Muscle of arm (tissue), 12 donors: Measurements from ENCODE around the gene CHRM4. TPM values are rescaled to one million over a fixed set of nuclear protein-coding genes. Genes with fewer than 3 reads are reported as not detected.

Experiments
- DNase-seq: peaks from one replicate; pipeline ENCODE4 v3.0.0-alpha.2; 2013
- polyA plus RNA-seq, 12 donors: library from polyadenylated mRNA; unstranded; fragments of 120-200 nt; gene quantifications; one replicate each; pipeline ENCODE4 v1.2.1, GENCODE V29; 2013; ENCODE audit not compliant: insufficient read length in 12 of 12

The CHRM4 gene
- polyA plus RNA-seq, 12 donors: 0.10 to 0.11 TPM; not detected in 10

DNA sequence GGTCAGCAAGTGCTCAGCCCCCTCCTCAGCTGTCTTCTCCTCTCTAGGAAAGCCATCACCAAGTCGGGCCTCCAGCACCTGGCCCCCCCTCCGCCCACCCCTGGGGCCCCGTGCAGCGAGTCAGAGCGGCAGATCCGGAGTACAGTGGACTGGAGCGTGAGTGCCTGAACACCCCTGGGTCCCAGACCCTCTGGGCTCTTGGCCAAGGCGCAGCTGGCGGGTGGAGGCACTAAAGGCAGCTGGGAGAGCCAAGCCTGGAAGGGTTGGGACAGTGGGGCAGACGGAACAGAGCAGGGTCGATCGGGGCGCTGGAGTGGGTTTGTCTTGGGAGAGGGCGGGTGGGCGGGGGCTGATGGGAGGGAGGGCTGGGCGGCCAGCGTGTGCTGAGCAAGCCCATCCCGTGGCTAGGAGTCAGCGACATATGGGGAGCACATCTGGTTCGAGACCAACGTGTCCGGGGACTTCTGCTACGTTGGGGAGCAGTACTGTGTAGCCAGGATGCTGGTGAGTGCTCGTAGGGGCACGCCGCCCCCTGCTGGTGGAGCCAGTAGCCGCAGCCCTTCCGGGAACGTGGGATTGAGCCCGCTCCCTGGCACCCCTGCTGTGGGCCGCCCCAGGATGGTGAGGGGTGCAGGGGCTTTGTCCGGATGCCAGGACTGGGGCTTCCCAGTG lies 24.2 kb downstream of the CHRM4 start:
- DNase-seq: peak; percentile 76

DNA sequence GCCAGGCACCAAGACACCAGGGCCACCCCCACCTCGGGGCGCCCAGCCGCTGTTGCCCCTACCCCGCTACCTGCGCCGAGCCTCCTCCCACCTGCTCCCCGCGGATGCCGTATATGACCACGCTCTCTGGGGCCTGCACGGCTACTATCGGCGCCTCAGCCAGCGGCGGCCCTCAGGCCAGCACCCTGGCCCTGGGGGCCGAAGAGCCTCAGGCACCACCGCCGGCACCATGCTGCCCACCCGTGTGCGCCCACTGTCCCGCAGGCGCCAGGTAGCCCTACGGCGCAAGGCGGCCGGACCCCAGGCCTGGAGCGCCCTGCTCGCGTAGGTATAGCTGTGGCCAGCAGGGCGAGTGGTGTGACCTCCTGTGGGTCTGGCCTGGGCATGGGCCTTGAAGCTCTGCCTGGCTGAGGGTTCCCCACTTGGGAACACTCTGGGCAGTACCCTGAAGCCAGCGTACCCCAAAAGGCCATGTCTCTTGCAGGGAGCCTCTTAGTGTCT lies 24.9 kb downstream of the CHRM4 start:
- no peak for DNase-seq

DNA sequence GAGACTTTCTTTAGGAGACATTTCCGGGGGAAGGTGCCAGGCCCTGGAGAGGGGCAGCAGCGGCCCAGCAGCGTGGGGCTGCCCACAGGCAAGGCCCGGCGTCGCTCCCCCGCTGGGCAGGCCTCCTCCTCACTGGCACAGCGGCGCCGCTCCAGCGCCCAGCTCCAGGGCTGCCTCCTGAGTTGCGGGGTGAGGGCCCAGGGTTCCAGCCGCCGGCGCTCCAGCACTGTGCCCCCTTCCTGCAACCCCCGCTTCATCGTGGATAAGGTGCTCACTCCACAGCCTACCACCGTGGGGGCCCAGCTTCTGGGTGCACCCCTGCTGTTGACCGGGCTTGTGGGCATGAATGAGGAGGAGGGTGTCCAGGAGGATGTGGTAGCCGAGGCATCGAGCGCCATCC lies 25.3 kb downstream of the CHRM4 start:
- DNase-seq: no peak

DNA sequence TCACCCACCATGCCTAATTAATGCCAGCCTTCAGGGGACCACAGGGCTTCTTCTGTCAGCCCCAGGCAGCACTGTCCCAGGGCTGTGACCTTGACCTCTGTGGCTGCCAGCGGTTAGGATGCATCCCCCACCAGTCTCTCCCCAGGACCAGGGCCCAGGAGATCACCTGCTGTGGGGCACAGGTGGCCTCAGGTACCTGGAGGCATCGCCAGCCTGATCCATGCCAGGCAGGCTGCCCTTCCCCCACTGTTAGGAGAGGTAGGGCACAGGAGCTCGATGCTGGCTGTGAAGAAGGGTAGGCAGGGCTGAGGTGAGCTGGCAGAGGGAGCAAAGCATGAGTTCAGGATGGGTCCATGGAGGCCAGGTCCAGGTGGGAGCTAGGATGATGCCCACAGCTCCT lies 26.8 kb downstream of the CHRM4 start:
- no peak for DNase-seq

DNA sequence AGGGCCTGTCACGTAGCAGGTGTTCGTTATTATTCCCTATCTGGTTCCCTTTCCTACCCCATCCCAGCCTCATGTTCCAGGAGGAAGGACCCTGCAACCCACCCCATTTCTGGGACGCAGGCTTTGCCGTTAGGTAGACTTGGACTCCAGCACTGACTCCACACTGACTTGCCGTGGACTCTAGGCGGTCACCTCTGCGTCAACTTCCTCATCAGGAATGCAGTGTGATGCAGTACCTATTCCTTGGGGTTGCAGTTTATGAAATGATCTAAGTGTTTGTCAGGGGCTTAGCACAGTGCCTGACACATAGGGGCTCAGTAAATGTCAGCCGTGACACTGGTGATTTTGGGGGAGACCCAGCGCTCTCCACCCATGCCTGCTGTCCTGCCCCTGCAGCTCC lies 27.5 kb downstream of the CHRM4 start:
- no peak for DNase-seq

DNA sequence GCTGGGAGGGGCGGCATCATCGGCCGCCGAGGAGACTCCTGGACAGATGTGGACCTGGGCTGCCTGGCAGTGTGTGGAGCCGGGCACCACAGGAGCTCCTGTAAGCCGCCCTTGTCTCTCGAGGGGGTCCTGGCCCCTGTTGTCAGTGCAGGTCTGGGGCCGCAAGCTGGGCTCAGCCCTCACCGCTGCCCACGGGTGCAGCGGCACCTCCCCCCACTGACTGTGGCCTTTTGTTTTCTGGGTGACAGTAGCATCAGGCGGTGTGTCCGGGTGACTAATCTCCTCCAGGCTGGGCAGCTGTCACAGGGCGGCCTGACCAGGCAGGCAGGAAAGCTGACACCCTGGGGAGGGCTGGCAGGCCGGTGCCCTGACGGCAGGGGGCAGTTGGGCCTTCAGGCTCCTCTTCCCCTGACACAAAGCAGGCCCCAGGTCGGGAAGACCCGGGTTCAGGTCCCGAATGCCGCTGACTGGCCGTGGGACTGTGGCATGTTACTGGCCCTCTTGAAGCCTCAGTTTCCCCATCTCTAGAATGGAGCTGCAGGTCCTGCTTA lies 28.0 kb downstream of the CHRM4 start:
- no peak for DNase-seq

DNA sequence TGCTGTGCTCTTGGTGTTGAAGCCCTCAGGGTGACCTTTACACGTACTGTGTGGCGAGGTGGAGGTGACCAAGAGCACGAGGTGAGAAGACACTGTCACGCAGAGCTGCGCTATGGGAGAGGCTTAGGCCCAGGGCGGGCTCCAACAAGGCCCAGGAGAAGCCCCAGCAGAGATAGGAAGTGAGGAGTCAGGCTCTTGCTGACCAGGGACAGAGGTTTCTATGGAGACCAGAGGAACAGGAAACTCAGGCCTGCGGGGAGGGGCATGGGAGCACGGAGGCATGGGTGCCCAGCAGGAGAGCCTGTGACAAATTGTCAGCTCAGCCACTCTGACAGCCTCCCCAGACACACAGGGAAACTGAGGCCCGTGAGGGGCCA lies 28.6 kb downstream of the CHRM4 start:
- DNase-seq: no peak

DNA sequence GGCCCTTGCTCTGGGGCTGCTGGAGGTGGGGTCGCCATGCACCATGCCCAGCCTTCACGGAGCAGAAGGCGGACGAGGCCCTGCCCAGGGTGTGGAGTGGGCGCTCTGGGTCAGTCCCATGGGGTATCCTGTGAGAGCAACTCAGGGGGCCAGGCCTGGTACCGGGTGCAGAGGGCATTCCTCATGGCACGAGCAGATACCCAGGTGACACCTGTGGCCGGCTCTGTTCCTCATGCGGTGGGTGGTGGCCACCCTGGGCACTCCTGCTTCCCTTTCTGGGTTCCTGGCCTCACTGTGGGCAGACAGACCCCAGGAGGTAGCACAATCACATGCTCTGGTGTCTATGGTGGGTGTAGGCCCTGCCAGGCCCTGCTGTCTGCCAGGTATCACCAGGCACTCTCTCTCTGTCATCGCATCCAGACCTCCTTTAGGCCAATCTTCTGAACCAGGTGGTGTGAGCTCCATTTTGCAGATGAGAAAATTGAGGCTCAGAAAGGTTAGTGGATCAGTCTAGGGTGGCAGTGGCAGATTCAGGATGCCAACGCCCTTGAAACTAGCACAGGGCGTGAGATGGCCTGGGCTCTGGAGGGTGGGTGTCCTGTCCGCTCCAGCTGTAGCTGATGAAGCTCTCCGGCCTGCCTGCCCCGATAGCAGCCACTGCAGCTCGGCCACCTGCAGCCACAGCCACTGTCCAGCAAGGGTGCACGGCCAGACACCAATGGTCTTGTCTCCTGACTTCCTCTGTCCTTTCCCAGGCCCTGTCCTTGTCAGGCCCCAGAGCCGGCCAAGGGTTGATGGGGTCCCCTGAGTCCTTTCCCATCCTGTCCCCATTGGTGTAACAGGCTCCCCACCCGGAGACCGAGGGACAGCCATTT lies 29.2 kb downstream of the CHRM4 start:
- no peak for DNase-seq

DNA sequence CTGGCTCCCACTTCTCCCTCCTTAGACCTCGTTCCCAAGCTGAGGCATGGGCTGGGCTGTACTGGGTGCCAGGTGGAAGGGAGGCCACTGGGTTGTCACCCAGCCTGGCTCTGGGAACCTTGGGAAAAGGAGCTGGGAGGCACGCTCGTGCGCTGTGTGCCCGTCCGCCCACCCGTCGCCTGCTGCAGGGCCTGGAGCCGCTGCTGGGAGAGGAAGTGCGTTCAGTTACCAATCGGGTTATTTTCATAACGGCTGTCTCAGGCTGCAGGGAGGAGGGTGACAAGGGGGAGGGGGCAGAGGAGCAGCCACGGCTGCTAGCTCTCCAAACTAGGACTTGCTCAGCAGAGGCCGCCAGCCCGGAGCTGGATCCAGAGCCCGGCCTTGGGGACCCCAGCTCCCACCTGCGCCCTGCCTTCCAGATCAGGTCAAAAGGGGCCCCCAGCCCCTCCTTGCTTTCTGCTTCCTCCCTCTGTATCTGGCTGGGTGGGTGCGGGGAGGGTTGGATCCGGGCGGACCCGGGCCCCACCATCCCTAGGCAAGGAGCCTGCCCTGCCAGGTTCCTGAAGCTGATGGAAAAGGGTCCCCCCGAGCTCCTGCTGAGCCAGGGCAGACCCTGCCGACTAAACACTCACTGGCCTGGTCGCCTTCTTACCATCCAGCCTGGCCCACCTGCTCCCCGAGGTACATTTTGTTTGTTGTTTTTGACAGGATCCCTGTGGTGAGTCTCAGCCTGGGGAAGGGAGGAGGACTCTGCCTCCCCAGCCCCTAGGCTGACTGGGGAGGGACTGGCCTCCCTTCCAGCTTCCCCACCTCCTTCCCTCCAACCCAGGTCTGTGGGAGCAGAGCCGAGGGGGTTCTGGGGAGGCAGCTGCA lies 30.1 kb downstream of the CHRM4 start:
- DNase-seq: peak; percentile 71

DNA sequence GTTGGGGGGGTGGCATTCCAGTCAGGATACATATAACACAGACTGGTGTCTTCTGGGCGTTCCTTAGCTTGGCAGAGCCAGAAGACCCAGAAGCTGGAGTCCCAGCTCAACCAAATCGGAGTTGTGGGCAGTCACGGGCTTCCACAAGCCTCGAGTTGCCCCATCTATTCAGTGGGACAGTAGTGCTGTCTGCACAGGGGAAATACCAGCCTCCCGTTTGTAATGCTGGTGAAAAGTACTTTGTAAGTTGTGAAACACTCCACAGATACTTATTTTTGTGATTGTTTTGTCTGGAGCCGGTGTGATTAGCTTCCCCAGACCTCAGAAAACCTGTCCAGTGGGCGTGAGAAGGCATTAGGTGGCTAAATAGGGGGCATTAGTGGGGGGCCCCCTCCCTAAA lies 30.7 kb downstream of the CHRM4 start:
- no peak for DNase-seq

DNA sequence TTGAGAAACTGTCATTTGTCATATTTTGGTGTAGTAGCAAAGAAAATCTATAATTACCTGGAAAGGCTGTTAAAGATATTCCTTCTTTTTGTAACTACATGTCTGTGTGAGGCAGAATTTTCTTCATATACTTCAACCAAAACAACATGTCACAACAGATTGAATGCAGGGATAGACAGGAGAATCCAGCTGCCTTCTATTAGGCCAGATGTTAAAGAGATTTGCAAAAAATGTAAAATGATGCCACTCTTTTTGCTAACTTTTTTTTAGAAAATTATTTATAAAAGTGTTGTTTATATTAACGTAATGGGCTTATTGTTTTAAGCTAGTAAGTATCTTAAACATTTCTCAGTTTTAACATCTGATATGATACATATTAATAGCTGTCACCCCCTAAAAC lies 31.6 kb downstream of the CHRM4 start:
- no peak for DNase-seq

DNA sequence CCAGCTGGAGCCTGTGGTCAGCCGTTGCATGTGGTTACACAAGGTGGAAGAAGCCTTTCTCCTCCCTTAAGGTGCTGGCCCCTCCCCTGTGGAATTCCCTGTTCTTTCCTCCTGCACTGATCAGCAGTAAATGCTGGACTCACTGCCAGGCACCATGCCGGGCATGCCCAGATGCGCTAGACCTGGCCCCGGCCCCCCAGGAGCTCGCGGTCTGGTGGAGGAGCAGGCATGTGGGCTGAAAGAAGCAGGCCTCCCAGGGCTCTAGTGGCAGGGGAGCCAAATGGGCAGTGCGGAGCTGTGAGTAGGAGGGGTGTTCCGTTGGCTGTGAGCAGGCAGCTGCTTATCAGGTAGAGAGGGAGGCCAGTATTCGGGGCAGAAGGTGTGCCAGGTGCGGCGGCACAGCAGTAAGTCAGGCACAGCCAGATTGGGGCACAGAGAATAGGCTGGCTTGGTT lies 34.1 kb downstream of the CHRM4 start:
- no peak for DNase-seq

DNA sequence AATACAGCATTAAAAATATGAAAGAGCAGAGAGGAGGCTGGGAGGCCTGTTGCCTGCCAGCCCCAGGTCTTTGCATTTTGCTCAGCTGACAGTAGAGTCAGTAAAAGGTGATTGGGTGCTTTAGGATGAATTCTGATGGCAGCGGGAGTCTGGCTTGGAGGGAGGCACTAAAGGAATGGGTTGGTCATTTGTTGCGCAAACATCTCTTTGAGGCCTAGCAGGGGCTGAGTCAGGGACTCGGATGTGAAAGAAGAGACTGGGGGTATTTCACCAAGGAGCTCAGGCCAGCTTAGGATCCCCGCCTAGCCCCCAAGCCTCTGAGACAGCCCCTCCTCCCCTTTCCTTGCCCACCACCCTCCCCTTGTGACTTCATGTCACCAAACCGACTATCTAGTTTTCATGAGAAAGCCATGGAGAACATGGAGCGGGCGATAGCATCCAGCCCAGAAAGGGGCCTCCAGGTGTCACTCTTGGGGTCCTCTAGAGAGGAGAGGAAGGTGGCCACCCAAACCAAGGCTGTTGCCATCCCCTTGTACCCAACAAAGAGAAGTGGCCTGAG lies 34.6 kb downstream of the CHRM4 start:
- no peak for DNase-seq

DNA sequence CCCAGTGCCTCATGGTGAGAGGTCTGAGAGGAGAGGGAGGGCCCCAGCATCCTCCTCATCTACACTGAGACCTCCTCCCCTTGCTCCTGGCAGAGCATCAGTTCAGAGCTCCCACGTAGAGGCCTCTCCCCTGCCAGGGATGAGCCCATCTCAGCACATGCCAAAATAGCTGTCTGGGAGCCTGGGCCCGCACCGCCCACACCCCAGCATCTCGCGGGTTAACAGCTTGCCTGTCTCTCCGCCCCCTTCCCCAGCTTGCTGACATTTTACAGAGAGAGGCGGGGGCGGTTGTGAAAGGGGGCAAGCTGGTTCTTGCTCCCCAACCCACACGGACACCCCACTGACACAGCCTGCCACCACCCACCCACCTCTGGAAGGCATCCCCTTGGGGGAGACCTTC lies 37.9 kb downstream of the CHRM4 start:
- no peak for DNase-seq

DNA sequence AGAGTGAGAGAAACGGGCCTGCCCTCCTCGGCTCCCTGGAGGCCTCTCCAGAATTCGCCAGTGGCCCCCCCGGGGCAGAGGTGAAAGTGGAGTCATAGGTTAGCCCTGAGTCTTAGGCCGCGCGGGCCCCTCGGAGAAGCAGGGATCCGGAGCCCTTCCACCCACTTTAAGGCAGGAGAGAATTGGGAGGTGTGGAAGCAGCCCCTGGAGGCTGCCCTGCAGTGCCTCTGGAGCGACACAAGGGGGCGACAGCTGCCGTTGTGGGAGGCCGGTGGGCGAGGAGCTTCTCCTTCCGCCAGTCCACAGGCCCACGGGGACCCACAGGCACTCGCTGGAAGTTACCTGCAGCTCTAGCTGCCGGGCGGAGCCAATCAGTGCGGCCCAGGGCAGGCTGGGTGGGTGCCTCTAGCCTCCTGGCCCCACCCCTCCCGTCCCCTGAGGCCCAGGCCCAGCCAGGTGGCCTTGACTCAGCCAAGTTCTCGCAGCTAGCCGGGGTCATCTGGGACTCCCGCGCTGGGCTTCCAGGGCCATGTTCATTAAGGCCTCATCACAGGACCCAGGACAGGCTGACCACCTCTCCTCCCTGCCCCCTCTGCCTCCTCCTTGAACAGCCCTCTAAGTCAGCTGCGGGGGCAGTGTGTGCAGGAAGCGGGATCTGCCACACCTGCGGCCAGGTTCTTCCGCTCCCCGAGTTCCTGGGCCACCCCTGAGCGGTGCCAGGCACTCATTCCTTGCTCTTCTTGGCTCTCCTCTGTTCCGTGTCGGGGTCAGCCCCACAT lies 39.3 kb downstream of the CHRM4 start:
- DNase-seq: no peak

DNA sequence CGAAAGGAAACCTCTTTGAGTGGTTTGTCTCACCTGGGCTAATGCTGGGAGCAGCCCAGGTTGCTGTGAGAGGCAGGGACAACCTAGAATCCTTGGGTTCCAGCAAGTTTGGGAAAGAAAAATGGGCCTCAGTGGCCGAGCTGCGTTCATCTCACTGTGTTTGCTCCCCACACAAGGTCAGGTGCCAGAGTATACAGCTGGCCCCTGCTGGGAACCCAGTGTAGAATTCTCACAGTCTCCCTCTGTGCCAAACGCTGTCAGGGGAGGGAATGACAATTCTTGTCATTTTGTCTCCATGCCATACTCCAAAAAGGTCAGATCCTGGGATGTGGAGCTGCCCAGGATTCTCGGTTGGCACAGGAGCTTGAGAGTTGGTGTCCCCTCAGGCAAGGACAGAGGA lies 40.0 kb downstream of the CHRM4 start:
- no peak for DNase-seq

DNA sequence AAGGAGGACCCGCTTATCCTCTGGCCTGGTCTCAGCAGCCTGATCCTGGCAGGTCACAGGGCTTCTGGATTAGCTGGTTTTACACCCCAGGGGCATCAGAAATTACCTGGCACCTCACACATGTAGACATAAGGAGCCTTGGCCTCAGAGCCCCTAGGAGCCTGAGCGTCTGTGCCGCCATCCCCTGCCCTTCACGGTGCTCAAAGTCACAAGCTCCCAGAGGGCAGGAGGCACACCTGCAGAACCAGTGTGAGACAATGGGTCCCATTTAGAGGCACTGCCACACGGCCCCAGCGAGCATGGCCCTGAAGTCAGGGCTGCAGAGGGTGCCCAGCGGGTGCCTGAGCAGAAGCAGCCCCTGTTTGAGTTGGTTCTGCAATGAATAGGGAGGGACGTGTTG lies 40.4 kb downstream of the CHRM4 start:
- no peak for DNase-seq

DNA sequence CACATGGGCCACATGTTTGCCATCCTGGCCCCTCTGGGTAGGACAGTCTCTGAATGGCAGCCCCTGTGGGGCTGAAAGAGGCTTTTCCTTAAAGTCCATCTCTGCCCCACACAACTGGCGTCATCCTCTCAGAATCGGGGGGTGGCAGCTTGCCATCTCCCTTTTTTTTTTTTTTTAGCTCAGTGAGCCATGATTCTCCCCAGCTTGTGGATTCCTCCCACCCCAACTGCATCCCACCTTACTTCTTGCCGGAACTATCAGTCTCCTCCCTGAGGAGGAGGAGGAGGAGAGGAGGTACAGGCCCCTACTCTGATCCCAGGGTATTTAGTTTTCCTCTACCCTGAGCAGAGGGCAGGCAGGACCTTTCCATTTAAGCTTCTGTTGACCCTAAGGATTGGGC lies 40.9 kb downstream of the CHRM4 start:
- DNase-seq: no peak

DNA sequence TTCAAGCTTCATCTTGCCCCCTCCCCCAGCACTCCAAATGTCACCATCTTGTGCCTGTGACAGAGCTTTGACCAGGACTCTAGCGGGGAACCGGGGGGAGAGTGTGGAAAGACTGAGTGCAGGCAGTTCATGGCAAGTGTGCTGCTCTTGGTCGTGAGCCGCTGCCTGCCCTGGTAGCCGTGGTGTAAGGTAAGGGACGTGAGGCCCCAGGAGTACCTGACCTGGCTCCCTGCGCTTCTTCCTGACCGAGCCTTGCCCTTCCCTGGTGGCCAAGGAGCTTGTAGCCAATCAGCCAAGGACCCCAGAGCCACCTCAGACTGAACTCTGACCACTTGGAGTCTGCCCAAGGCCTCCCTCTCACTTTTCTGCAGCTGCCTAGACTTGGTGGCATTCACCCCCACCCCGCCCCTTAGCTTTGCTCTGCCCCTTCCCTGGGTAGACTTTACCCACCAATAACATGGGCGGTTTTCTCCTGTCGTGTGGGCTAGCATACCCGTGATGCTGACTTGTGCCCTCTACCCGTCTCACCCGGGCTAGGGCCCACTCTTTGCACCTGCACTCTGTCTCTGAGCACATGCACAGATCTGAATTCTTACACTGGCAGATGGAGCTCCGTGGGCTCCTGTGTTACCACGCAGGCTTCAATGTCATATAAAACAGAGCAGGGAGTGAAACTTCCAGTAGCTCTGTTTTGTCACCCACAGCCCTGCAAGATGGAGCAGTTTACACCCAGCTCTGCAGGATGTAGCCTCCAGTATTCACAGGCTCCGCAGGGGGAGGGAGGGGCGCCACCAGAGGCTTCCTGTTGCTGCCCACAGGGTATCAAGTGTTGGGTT lies 42.8 kb downstream of the CHRM4 start:
- DNase-seq: no peak
